Activated CD8-positive, alpha-beta memory T cell treated with anti-CD3 and anti-CD28 coated beads, Interleukin-2, amount 10 ng/mL, durations not matched to agents 7 days and 5 days (primary cell): ENCODE results near the gene CDCA8. TPM values are rescaled to one million over a fixed set of nuclear protein-coding genes. Genes with fewer than 3 reads are reported as not detected.

Experiments used
- ATAC-seq: fragments of 150-1000 bp; cut with Tn5 transposase; one replicate; pipeline ENCODE4 v1.10.0; 2021; ENCODE audit warnings: moderate library complexity
- CTCF ChIA-PET: fragments of 350-600 bp; sonication (Branson Sonifier 250); formaldehyde crosslinking; loops from one replicate; lab custom pipeline; 2021; ENCODE audit warnings: antibody characterized with exemption; lab: Charles Lee
- DNase-seq: peaks from one replicate; pipeline ENCODE4 v3.0.0-alpha.2; 2020
- H3K27ac Mint-ChIP-seq: one replicate; pipeline ENCODE4 v1.8.0; 2021; ENCODE audit warnings: mild to moderate bottlenecking, mixed read lengths
- H3K27me3 Mint-ChIP-seq: one replicate; pipeline ENCODE4 v1.8.0; 2021; ENCODE audit warnings: mixed read lengths
- H3K36me3 Mint-ChIP-seq: one replicate; pipeline ENCODE4 v1.8.0; 2021; ENCODE audit warnings: mild to moderate bottlenecking, mixed read lengths
- H3K4me1 Mint-ChIP-seq: one replicate; pipeline ENCODE4 v1.8.0; 2021; ENCODE audit warnings: mixed read lengths
- H3K4me3 Mint-ChIP-seq: one replicate; pipeline ENCODE4 v1.8.0; 2021; ENCODE audit warnings: mild to moderate bottlenecking, moderate library complexity, mixed read lengths
- H3K9me3 Mint-ChIP-seq: one replicate; pipeline ENCODE4 v1.8.0; 2022; ENCODE audit warnings: low read depth, mixed read lengths
- total RNA-seq, 2 experiments: library from RNA; stranded (reverse); gene quantifications; one replicate each; pipeline ENCODE4 v1.2.3, GENCODE V29; 2021

Gene CDCA8
- total RNA-seq, 2 experiments from 2014 or later, result 77.2 to 97.3 TPM

GRCh38 chr1:37661401-37661800 lies 30.9 kb upstream of the CDCA8 start:
- Mint-ChIP-seq H3K9me3 (no peaks in the 10 kb centered on the region), H3K36me3 (no peaks in the 10 kb centered on the region), H3K4me1 (no peaks in the 10 kb centered on the region), H3K27ac (no peak overlapping the region), H3K27me3 (peaks cover 11% of the 10 kb centered on the region), H3K4me3 (no peak overlapping the region)
- ATAC-seq (no peak), DNase-seq (no peak)
- CTCF ChIA-PET, result interaction anchor here (1.5 to 1.8 kb wide), 2 partner anchors 21 to 58 kb away, joined by 5 read pairs; no protein-coding TSS in a partner anchor

GRCh38 chr1:37662031-37662755 lies 30.1 kb upstream of the CDCA8 start:
- CTCF ChIA-PET, result interaction anchor here (1.5 kb wide), 1 partner anchor 59 kb away, joined by 5 read pairs; no protein-coding TSS in a partner anchor
- no peak overlapping the region for H3K4me3 Mint-ChIP-seq
- H3K27me3 Mint-ChIP-seq, result peaks cover 11% of the 10 kb centered on the region
- no peaks in the 10 kb centered on the region for H3K9me3 Mint-ChIP-seq
- ATAC-seq, result no peak
- no peak overlapping the region for H3K27ac Mint-ChIP-seq
- no peaks in the 10 kb centered on the region for H3K4me1 Mint-ChIP-seq
- no peaks in the 10 kb centered on the region for H3K36me3 Mint-ChIP-seq
- no peak for DNase-seq

- H3K4me1 Mint-ChIP-seq, result no peaks in the 10 kb centered on the region
- CTCF ChIA-PET, result interaction anchor here (1.0 to 1.4 kb wide), 2 partner anchors 13 to 18 kb away, joined by 3 read pairs; no protein-coding TSS in a partner anchor
- H3K27me3 Mint-ChIP-seq, result peaks cover 11% of the 10 kb centered on the region
- DNase-seq (no peak), ATAC-seq (no peak)
- H3K27ac Mint-ChIP-seq, result no peak overlapping the region
- no peaks in the 10 kb centered on the region for H3K36me3 Mint-ChIP-seq
- no peak overlapping the region for H3K4me3 Mint-ChIP-seq
- no peaks in the 10 kb centered on the region for H3K9me3 Mint-ChIP-seq
These were observed 28.8 kb upstream of the CDCA8 start for GRCh38 chr1:37663426-37664000.

- no peaks in the 10 kb centered on the region for H3K4me1 Mint-ChIP-seq
- no peak for ATAC-seq
- H3K9me3 Mint-ChIP-seq, result no peaks in the 10 kb centered on the region
- no peaks in the 10 kb centered on the region for H3K36me3 Mint-ChIP-seq
- CTCF ChIA-PET, result interaction anchor here (1.1 to 1.3 kb wide), 2 partner anchors 15 to 179 kb away, joined by 4 read pairs; no protein-coding TSS in a partner anchor
- no peak for DNase-seq
- H3K27me3 Mint-ChIP-seq, result peaks cover 6% of the 10 kb centered on the region
- no peak overlapping the region for H3K4me3 Mint-ChIP-seq
- H3K27ac Mint-ChIP-seq, result no peak overlapping the region
These were observed 26.0 kb upstream of the CDCA8 start for GRCh38 chr1:37666241-37666867.

DNA sequence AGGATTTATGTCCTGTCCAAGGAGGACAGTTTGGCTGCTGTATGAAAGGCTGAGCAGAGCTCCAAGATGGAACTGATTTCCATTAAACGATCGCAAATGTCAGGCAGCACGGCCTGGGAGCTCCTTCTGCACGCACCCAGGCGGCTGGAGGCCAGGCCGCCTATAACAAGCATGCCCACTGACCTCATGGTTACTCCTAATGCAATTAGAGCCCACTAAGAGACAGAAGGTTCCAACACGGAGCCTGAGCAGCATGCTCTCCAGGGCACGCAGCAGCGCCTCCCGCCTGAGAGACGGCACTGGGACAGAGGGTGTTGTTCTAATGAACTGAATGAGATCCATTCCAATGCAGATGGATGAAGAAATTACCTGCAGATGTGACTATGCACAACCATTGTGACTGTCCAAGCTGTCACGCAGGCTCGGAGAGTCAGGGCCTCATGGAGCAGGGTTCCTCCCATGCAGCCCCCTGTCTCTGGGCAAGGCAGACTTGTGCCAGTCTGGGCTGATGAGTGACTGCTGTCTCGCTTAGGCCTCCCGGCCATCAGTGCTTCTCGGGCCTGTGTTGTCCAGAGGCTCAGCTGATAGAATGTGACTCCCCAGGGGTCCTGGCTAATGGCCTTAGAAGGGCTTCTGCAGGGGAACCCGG lies 25.2 kb upstream of the CDCA8 start:
- no peak for ATAC-seq
- DNase-seq, result no peak
- Mint-ChIP-seq H3K36me3 (no peaks in the 10 kb centered on the region), H3K27me3 (peaks cover 12% of the 10 kb centered on the region), H3K27ac (no peak overlapping the region), H3K4me1 (no peaks in the 10 kb centered on the region), H3K9me3 (no peaks in the 10 kb centered on the region), H3K4me3 (no peak overlapping the region)
- CTCF ChIA-PET, result interaction anchor here (1.3 kb wide), 1 partner anchor 180 kb away, joined by 4 read pairs; no protein-coding TSS in a partner anchor

DNA sequence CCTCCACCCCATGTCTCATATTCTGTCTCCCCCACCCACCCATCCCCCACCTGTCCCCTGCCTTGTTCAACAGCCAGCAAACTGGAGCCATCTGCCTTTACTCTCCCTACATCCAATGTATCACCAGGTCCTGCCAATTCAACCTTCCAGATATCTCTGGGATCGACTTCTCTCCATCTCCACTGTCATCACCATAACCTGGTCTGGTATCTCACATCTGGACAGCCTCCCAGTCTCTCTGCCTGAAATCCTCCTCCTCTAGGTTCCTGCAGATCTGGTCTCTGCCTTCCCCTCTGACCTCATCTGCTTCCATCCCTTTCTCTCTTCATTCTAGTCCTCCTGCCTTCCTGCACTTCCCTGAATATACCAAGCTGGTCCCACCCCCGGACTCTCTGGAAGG lies 22.2 kb upstream of the CDCA8 start:
- Mint-ChIP-seq H3K27ac (no peak overlapping the region), H3K9me3 (no peaks in the 10 kb centered on the region)
- CTCF ChIA-PET, result no interaction called here

DNA sequence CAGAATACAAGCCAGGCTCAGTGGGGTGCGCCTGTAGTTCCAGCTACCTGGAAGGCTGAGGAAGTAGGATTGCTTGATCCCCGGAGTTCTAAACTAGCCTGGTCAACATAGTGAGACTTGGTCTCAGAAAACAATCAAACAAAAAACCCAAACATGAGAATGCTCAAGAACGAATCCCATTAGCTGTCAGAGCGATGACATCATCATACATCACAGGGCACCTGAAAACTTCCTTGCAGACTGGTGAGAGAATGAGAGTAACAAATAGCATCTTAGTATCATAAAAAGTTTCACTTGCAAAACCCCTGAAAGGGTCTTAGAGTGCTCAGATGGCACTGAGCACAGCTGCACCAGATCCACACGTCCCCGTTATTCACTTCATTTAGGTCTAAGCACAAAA lies 21.1 kb upstream of the CDCA8 start:
- no peaks in the 10 kb centered on the region for H3K9me3 Mint-ChIP-seq
- H3K27ac Mint-ChIP-seq, result no peak overlapping the region
- CTCF ChIA-PET, result interaction anchor here (0.6 kb wide), 1 partner anchor 163 kb away, joined by 3 read pairs; no protein-coding TSS in a partner anchor
- no peak for DNase-seq
- no peak overlapping the region for H3K4me3 Mint-ChIP-seq
- peaks cover 23% of the 10 kb centered on the region for H3K27me3 Mint-ChIP-seq
- H3K4me1 Mint-ChIP-seq, result peaks cover 13% of the 10 kb centered on the region
- H3K36me3 Mint-ChIP-seq, result no peaks in the 10 kb centered on the region
- ATAC-seq, result no peak

More for the DNA sequence above, 22.2 kb upstream of the CDCA8 start:
- no peak for DNase-seq
- ATAC-seq, result no peak
- H3K27me3 Mint-ChIP-seq, result peaks cover 21% of the 10 kb centered on the region
- no peaks in the 10 kb centered on the region for H3K36me3 Mint-ChIP-seq
- H3K4me1 Mint-ChIP-seq, result peaks cover 12% of the 10 kb centered on the region
- H3K4me3 Mint-ChIP-seq, result no peak overlapping the region

- no peaks in the 10 kb centered on the region for H3K9me3 Mint-ChIP-seq
These were observed 20.0 kb upstream of the CDCA8 start for GRCh38 chr1:37672136-37672870.

DNA sequence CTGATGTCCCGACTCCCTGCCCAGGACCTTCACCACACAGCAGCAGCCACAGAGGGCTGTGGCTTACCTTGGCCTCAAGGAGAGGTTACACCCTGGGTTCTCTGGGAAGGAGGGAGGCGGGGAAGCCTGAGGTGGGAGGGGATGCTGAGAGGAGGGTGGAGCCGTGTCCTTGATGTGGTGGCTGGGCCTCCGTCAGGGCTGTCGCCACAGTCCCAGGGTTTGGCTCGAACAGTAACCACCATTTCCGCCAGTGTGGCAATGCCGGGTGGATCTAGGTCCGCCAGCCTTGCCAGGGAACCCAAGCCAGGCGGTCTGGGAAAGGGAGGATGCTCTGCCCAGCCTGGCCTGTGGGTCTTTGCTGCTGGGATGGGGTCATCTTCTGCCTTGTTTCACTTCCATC lies 18.4 kb upstream of the CDCA8 start:
- Mint-ChIP-seq H3K27ac (no peak overlapping the region), H3K4me3 (no peak overlapping the region), H3K27me3 (peaks cover 23% of the 10 kb centered on the region), H3K36me3 (no peaks in the 10 kb centered on the region), H3K9me3 (no peaks in the 10 kb centered on the region), H3K4me1 (peaks cover 13% of the 10 kb centered on the region)
- CTCF ChIA-PET, result interaction anchor here (1.1 to 14.3 kb wide), 4 partner anchors 9 to 73 kb away, joined by 3 to 145 read pairs (median 8); a partner anchor contains a TSS
- ATAC-seq, result peak; percentile 88
- peak; percentile 80 for DNase-seq

More at GRCh38 chr1:37672136-37672870, 20.0 kb upstream of the CDCA8 start:
- DNase-seq (no peak), ATAC-seq (no peak)
- CTCF ChIA-PET, result interaction anchor here (0.6 to 14.3 kb wide), 4 partner anchors 10 to 185 kb away, joined by 3 to 145 read pairs (median 7); no protein-coding TSS in a partner anchor
- Mint-ChIP-seq H3K4me3 (no peak overlapping the region), H3K36me3 (no peaks in the 10 kb centered on the region), H3K4me1 (peaks cover 13% of the 10 kb centered on the region), H3K27me3 (peaks cover 23% of the 10 kb centered on the region), H3K27ac (no peak overlapping the region)

DNA sequence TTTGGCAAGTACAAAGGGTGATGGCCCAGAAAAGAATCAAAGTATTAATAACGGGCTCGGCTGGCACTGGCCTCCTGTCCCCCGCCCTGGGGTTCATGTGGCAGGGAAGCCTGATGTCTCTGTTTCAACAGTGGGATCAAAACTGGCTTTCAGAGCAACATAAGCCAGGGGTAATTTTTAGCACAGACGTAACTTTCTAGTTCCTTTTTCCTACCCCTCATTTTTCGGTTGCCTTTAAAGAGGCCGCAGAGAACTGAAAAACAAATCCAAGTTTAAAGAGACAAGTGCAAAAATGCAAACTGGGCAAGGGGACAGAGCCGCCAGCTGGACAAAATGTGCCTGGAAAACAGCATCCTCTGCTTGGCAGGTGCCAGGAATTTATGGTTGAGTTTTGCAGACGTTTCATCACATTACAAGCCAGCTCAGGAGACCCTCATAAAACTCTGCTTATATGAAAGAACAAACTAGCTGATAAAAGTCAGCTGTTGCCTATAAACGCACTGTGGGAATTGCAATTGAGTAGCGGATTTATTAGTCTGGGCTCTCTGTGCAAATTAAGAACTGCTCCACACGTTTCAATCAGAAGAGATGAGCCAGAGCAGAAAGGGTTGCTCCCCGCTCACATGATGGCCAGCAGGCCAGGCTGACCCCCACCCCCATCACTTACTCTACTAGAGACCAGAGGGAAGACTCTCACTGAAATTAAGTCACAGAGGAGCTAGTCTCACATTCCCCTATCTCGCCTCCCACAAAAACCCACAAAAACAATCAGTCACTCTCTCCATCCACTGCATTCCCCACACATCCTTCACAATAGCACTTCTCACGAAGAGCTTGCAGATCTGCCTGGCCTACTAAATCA lies 15.8 kb upstream of the CDCA8 start:
- Mint-ChIP-seq H3K27me3 (peaks cover 19% of the 10 kb centered on the region), H3K9me3 (no peaks in the 10 kb centered on the region), H3K36me3 (no peaks in the 10 kb centered on the region), H3K27ac (no peak overlapping the region), H3K4me1 (peaks cover 13% of the 10 kb centered on the region), H3K4me3 (no peak overlapping the region)
- DNase-seq, result no peak
- CTCF ChIA-PET, result interaction anchor here (1.1 to 14.3 kb wide), 2 partner anchors 9 to 76 kb away, joined by 3 to 145 read pairs; no protein-coding TSS in a partner anchor
- no peak for ATAC-seq

GRCh38 chr1:37677143-37677439 lies 15.2 kb upstream of the CDCA8 start:
- Mint-ChIP-seq H3K27me3 (peaks cover 14% of the 10 kb centered on the region), H3K4me3 (no peak overlapping the region), H3K36me3 (no peaks in the 10 kb centered on the region), H3K9me3 (no peaks in the 10 kb centered on the region), H3K4me1 (peaks cover 13% of the 10 kb centered on the region), H3K27ac (no peak overlapping the region)
- DNase-seq (no peak), ATAC-seq (no peak)
- CTCF ChIA-PET, result interaction anchor here (14.3 kb wide), 1 partner anchor 76 kb away, joined by 145 read pairs; no protein-coding TSS in a partner anchor

- ATAC-seq (no peak), DNase-seq (no peak)
- CTCF ChIA-PET, result interaction anchor here (1.0 to 14.3 kb wide), 2 partner anchors 77 to 116 kb away, joined by 3 to 145 read pairs; no protein-coding TSS in a partner anchor
- peaks cover 16% of the 10 kb centered on the region for H3K4me1 Mint-ChIP-seq
- no peak overlapping the region for H3K27ac Mint-ChIP-seq
- peaks cover 3% of the 10 kb centered on the region for H3K36me3 Mint-ChIP-seq
- peaks cover 7% of the 10 kb centered on the region for H3K27me3 Mint-ChIP-seq
- no peaks in the 10 kb centered on the region for H3K9me3 Mint-ChIP-seq
- H3K4me3 Mint-ChIP-seq, result no peak overlapping the region
These were observed 14.5 kb upstream of the CDCA8 start for GRCh38 chr1:37677808-37678207.
